VCaP (cell line): ENCODE data around the gene KCTD20.
A peak's percentile ranks its signal among the peaks of the same experiment; 100 is the strongest.

Experiments used
- H3K27ac ChIP-seq: fragments of 450-650 bp; 2 replicates; pipeline ENCODE4 v1.5.1; 2017
- TF ChIP-seq, protein P1 (sequence below): fragments of 450-650 bp; conservative IDR thresholded peaks from 2 replicates; pipeline ENCODE4 v1.5.1; 2017; ENCODE audit warnings: mild to moderate bottlenecking, moderate library complexity

KCTD20 gene

DNA sequence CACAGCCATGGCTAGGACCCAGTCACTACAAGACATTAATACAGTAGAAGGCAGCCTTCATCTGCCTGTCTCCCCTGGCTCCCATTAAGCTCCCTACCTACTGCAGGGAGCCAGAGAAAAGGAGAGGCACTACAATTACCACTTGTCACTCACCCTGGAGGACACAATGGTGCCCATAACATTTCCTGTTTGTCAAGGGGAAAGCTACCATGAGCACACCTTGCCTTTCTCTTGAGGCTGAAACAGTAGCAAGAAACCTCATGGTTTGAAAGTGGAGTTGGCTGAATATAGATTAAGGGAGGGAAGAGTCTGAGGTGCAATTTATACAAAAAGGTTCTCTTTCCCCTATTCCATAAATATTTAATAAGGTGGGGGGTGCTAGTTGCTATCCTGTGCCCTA, 76.6 kb downstream of the KCTD20 start:
- TF ChIP-seq, protein P1, sequence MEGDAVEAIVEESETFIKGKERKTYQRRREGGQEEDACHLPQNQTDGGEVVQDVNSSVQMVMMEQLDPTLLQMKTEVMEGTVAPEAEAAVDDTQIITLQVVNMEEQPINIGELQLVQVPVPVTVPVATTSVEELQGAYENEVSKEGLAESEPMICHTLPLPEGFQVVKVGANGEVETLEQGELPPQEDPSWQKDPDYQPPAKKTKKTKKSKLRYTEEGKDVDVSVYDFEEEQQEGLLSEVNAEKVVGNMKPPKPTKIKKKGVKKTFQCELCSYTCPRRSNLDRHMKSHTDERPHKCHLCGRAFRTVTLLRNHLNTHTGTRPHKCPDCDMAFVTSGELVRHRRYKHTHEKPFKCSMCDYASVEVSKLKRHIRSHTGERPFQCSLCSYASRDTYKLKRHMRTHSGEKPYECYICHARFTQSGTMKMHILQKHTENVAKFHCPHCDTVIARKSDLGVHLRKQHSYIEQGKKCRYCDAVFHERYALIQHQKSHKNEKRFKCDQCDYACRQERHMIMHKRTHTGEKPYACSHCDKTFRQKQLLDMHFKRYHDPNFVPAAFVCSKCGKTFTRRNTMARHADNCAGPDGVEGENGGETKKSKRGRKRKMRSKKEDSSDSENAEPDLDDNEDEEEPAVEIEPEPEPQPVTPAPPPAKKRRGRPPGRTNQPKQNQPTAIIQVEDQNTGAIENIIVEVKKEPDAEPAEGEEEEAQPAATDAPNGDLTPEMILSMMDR: no peak
- no peak overlapping the region for H3K27ac ChIP-seq

DNA sequence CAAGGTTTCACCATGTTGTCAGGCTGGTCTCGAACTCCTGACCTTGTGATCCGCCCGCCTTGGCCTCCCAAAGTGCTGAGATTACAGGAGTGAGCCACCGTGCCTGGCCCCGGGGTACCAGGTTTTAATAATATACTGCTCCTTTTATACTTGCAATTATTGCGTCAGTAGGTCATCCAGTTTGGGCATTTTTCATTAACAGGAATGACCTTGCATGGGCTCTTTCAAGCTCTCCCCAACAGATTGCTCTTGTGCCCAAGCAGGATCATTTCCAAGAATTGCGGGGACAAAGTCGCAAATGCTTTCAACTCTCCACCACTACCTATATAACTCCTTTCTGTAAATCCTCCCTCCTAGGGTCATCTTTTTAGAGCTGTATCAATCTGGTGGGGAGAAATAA, 80.7 kb downstream of the KCTD20 start:
- TF ChIP-seq, protein P1: no peak
- H3K27ac ChIP-seq: no peak overlapping the region

DNA sequence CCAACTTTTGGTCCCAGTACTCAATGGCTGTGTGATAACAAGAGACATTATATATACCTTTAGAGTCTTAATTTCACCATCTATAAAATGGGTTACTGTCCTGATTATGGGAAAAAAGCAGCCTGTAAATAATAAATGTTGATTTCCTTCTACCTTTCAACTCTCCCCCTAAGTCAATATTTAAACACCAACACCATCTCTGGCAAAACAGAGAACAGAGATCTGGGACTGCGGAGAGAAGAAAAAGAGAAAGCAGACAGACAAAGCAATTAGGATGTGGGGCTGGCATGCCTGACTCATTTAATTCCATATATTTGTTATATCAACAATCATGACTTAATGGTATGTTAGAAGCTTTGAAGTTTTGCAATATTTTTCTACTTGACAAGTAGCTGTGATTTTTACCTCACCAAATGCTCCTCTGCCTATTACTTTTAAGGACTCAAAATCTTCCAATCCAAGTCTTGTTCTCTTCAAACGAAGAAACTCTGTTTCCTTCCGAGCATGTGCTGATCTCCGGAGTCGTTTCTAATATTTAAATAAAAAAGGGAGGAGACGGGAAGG, 81.2 kb downstream of the KCTD20 start:
- H3K27ac ChIP-seq: 0 out of 2 replicates have a peak overlapping the region, but pooled peaks have one; percentile 4
- TF ChIP-seq, protein P1: no peak

DNA sequence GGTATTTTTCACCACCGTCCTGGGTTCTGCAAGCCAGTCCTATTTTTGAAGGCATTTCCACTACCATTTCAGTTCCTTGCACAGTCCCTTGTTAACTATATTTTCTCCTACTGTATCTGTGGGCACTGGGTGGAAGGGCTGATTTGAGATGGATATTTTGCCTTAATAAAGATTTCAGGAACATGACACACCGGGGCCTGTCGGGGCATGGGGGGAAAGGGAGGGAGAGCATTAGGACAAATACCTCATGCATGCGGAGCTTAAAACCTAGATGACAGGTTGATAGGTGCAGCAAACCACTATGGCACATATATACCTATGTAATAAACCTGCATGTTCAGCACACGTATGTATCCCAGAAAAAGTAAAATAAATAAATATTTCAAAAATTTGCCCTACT, 82.1 kb downstream of the KCTD20 start:
- 0 out of 2 replicates have a peak overlapping the region, but pooled peaks have one; percentile 4 for H3K27ac ChIP-seq
- TF ChIP-seq, protein P1: no peak

DNA sequence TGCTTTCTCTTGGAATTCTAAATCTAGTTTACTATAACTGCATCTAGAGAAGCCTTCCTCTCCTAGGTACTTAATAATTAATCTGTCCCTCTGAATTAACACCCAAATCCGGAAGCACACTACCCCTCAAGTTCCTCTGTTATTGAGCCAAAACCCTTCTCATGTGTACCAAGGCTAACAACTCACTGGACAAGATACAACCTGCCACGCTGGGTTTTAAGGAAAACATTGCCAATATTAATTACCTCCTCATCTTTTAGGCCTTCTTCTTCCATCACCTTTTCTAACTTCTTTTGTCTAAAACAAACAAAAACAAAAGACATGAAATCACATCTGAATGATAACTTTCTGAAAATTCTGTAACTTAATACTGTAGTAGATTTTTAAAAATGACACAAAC, 82.5 kb downstream of the KCTD20 start:
- TF ChIP-seq, protein P1: no peak
- H3K27ac ChIP-seq: no peak overlapping the region

DNA sequence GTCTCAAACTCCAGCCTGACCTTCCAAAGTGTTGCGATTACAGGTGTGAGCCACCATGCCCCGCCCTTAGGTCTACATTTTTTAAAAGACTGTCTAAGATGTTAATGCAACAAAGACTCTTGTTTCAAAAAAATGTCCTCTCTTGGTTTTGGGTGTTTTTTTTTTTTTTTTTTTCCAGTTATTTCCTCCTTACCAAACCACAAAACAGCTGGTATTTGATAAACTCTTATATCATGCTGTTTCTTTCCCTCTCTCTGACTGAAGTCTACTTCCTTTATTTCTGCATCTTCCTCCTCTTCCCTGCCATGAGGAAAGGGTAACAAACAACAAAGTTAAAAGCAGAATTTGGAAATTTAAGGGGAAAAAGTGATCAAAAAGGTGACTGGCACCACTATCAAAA, 83.3 kb downstream of the KCTD20 start:
- TF ChIP-seq, protein P1: no peak
- no peak overlapping the region for H3K27ac ChIP-seq

DNA sequence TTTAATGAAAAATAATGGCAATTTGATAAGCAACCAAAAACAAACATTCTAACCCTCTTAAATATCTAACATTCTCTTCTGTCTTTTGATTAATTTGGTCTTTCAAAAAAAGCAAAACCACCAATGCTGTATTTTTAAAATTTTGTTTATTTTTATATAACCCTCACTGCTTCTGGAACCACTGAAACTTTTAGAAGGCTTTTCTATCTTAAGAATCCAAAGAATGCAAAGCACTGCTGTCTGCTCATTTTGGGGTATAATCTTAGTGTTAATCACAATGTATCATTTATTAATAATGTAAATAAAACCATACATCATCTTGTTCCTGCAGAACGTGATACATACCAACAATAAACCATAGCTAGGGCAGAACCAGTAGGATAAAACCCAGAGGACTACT, 90.5 kb downstream of the KCTD20 start:
- TF ChIP-seq, protein P1: no peak
- H3K27ac ChIP-seq: no peak overlapping the region
